ENCODE results near the gene ZNF831. TPM values are rescaled to one million over a fixed set of nuclear protein-coding genes. Genes with fewer than 3 reads are reported as not detected.

Gene ZNF831
- total RNA-seq: under 1 TPM; 0.20 to 0.30 (median 0.24) TPM

- TF ChIP-seq, protein P1, sequence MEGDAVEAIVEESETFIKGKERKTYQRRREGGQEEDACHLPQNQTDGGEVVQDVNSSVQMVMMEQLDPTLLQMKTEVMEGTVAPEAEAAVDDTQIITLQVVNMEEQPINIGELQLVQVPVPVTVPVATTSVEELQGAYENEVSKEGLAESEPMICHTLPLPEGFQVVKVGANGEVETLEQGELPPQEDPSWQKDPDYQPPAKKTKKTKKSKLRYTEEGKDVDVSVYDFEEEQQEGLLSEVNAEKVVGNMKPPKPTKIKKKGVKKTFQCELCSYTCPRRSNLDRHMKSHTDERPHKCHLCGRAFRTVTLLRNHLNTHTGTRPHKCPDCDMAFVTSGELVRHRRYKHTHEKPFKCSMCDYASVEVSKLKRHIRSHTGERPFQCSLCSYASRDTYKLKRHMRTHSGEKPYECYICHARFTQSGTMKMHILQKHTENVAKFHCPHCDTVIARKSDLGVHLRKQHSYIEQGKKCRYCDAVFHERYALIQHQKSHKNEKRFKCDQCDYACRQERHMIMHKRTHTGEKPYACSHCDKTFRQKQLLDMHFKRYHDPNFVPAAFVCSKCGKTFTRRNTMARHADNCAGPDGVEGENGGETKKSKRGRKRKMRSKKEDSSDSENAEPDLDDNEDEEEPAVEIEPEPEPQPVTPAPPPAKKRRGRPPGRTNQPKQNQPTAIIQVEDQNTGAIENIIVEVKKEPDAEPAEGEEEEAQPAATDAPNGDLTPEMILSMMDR (IDR thresholded peaks at IDR 0.05): no peak
- intact Hi-C loops (cut with DNase I; ENCODE audit: low total_unique reads): no loop called here
- no peak for DNase-seq (ENCODE audit: low spot score in 2 of 2)
- H3K4me3 ChIP-seq (ENCODE audit: low read depth, poor library complexity, severe bottlenecking): no peak within 1 kb of the TSS
- WGBS, 2 donors: 78 to 84% methylated on average over 10 of the region's 10 CpGs
Measured at GRCh38 chr20:59163631-59164530, at the start of gene ZNF831. Gene ZNF831 (plus strand): TSS chr20:59163821. CDS start chr20:59191020, 27,199 bp downstream.

- 67 to 76% methylated on average over 3 of the region's 3 CpGs for WGBS, 2 donors
- DNase-seq (ENCODE audit: low spot score in 2 of 2): no peak
- intact Hi-C loops (cut with DNase I; ENCODE audit: low total_unique reads): no loop called here
- no peak overlapping the region for H3K4me3 ChIP-seq (ENCODE audit: low read depth, poor library complexity, severe bottlenecking)
- TF ChIP-seq, protein P1 (IDR thresholded peaks at IDR 0.05): no peak
Measured at GRCh38 chr20:59117526-59117925, 46.1 kb upstream of the ZNF831 start.

GRCh38 chr20:59118855-59119254 is 44.8 kb upstream of the ZNF831 start:
- DNase-seq (ENCODE audit: low spot score in 2 of 2): no peak
- WGBS, 2 donors: 84 to 90% methylated on average over 9 of the region's 9 CpGs
- TF ChIP-seq POLR2A (IDR thresholded peaks at IDR 0.05): no peak
- TF ChIP-seq, protein P1 (IDR thresholded peaks at IDR 0.05): no peak
- no peak overlapping the region for H3K4me3 ChIP-seq (ENCODE audit: low read depth, poor library complexity, severe bottlenecking)
- intact Hi-C loops (cut with DNase I; ENCODE audit: low total_unique reads): no loop called here

DNA sequence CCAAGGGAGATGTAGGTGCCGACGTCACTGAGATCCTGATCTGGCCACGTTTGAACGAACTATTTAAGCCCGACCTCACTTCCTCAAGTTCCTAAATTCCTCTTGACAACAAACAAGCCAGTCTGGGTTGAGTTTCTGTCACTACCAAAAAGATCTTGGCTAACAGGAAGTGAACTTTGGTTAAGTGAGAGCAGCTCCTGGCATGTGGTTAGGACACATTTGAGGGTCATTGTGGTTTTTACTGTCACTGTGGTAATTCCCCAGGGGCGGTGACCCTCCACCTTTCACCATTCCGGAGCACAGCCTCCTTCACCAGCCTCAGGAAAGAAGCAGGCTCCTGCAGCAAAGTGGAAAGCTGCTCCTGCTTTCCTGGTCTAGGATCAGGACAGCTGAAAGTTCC is 43.1 kb upstream of the ZNF831 start:
- intact Hi-C loops (cut with DNase I; ENCODE audit: low total_unique reads): no loop called here
- no peak for TF ChIP-seq POLR2A (IDR thresholded peaks at IDR 0.05)
- TF ChIP-seq, protein P1 (IDR thresholded peaks at IDR 0.05): no peak
- WGBS, 2 donors: 53 to 66% methylated on average over 7 of the region's 7 CpGs
- no peak for DNase-seq (ENCODE audit: low spot score in 2 of 2)
- no peak overlapping the region for H3K4me3 ChIP-seq (ENCODE audit: low read depth, poor library complexity, severe bottlenecking)

GRCh38 chr20:59120919-59121318 is 42.7 kb upstream of the ZNF831 start:
- H3K4me3 ChIP-seq (ENCODE audit: low read depth, poor library complexity, severe bottlenecking): no peak overlapping the region
- intact Hi-C loops (cut with DNase I; ENCODE audit: low total_unique reads): no loop called here
- WGBS, 2 donors: 93 to 96% methylated on average over 5 of the region's 5 CpGs
- no peak for DNase-seq (ENCODE audit: low spot score in 2 of 2)
- no peak for TF ChIP-seq POLR2A (IDR thresholded peaks at IDR 0.05)
- TF ChIP-seq, protein P1 (IDR thresholded peaks at IDR 0.05): no peak

Measured in lower leg skin (tissue), 4 donors.